K562 (cell line): ENCODE results near the gene IZUMO1R. TPM values are rescaled to one million over a fixed set of nuclear protein-coding genes. Genes with fewer than 3 reads are reported as not detected.
A peak's percentile ranks its signal among the peaks of the same experiment; 100 is the strongest.
"Not testable (repeated sequence)": the region's sequence is repeated elsewhere in the genome, so short reads cannot be mapped to it uniquely, and the experiment has no call there.

Experiments
- ATAC-seq: fragments of 200-7000 bp; cut with Tn5 transposase; 3 replicates; pipeline ENCODE4 v1.9.1; 2020; ENCODE audit warnings: moderate library complexity
- BruUV-seq: library from RNA; stranded (reverse); fragments of 400-500 nt; replicated peaks from 2 replicates; lab custom pipeline; 2021; lab: Mats Ljungman, UMichigan
- CTCF ChIA-PET: fragments of 300-600 bp; formaldehyde crosslinking; extraction: SDS; loops from one replicate; lab custom pipeline; 2021; ENCODE audit warnings: low intra/inter-chr PET ratio; lab: Yijun Ruan, JAX
- POLR2A ChIA-PET: fragments of 300-600, 350-650 bp; sonication (Branson Sonifier 250); formaldehyde crosslinking; extraction: SDS; loops from one replicate; lab custom pipeline; 2021; ENCODE audit warnings: antibody characterized with exemption, inconsistent platforms; lab: Yijun Ruan, JAX
- DNase-seq, 4 experiments: peaks; one replicate each; pipeline versions ENCODE4 v3.0.0 to v3.0.0-alpha.2; 2011 to 2018; ENCODE audit warnings: low spot score in 3 of 4, mixed read lengths in 3 of 4; ENCODE audit errors: extremely low read depth in 1 of 4
- FAIRE-seq: peaks from 2 replicates; lab custom pipeline; 2011; peaks lifted over from hg19 to GRCh38; lab: Jason Lieb, UNC
- H2AFZ ChIP-seq: 2 replicates; pipeline ENCODE4 v1.6.0; 2011; ENCODE audit warnings: low read depth, low read length, control low read depth, inconsistent platforms
- H3K27ac ChIP-seq: fragments of 200-600 bp; 3 replicates; pipeline ENCODE4 v1.8.0; 2011; ENCODE audit warnings: low read depth, mild to moderate bottlenecking, control low read depth, inconsistent platforms, low read length, moderate library complexity, mixed read lengths; ENCODE audit errors: extremely low read depth
- H3K27me3 ChIP-seq, 2 experiments: fragments of 300-600 bp in 1 of 2; 2 replicates in 1 of 2; 3 replicates in 1 of 2; pipeline versions ENCODE4 v1.6.0 to v1.8.0; 2011; ENCODE audit warnings: inconsistent platforms in 2 of 2, low read length in 2 of 2, mild to moderate bottlenecking in 1 of 2, mixed read lengths in 1 of 2, moderate library complexity in 1 of 2; ENCODE audit not compliant: control insufficient read depth in 2 of 2, insufficient read depth in 2 of 2
- H3K36me3 ChIP-seq: fragments of 300-600 bp; 3 replicates; pipeline ENCODE4 v1.8.0; 2011; ENCODE audit warnings: mild to moderate bottlenecking, low read length, inconsistent platforms; ENCODE audit not compliant: control insufficient read depth, insufficient read depth
- H3K4me1 ChIP-seq, 2 experiments: fragments of 200-600 bp in 1 of 2; replicated peaks in 1 of 2; 2 replicates in 1 of 2; 3 replicates in 1 of 2; pipeline versions ENCODE4 v1.5.1 to v1.8.0; 2011; ENCODE audit warnings: inconsistent platforms in 2 of 2, low read length in 2 of 2, mild to moderate bottlenecking in 1 of 2, mixed read lengths in 1 of 2, moderate library complexity in 1 of 2; ENCODE audit not compliant: control insufficient read depth in 2 of 2, insufficient read depth in 2 of 2
- H3K4me2 ChIP-seq: 2 replicates; pipeline ENCODE4 v1.6.1; 2011; ENCODE audit warnings: low read length, control low read depth, inconsistent platforms, mixed read lengths; ENCODE audit not compliant: insufficient read depth
- H3K4me3 ChIP-seq: fragments of 200-600 bp; sonication (generic), shearing (Covaris generic); 2 replicates; pipeline ENCODE4 v1.5.1; 2016; ENCODE audit warnings: control low read depth, inconsistent platforms
- H3K79me2 ChIP-seq: fragments of 200-600 bp; 3 replicates; pipeline ENCODE4 v1.8.0; 2011; ENCODE audit warnings: low read length, inconsistent platforms; ENCODE audit not compliant: control insufficient read depth, insufficient read depth
- H3K9ac ChIP-seq, 2 experiments: 2 replicates each; pipeline versions ENCODE4 v1.6.0 to v1.6.1; 2011; ENCODE audit warnings: low read depth in 2 of 2, low read length in 2 of 2, control low read depth in 1 of 2, inconsistent platforms in 1 of 2, mild to moderate bottlenecking in 1 of 2, mixed read lengths in 1 of 2; ENCODE audit not compliant: insufficient read depth in 1 of 2
- H3K9me1 ChIP-seq: one replicate; pipeline ENCODE4 v1.6.0; 2011; ENCODE audit warnings: inconsistent platforms, mild to moderate bottlenecking, low read length, moderate library complexity; ENCODE audit not compliant: control insufficient read depth, insufficient read depth
- H3K9me3 ChIP-seq: replicated peaks from 2 replicates; pipeline ENCODE4 v1.5.1; 2011; ENCODE audit warnings: low read depth, low read length, inconsistent platforms; ENCODE audit not compliant: control insufficient read depth, insufficient read depth
- H4K20me1 ChIP-seq: replicated peaks from 2 replicates; pipeline ENCODE4 v1.6.1; 2011; ENCODE audit warnings: low read length, inconsistent platforms, mixed read lengths; ENCODE audit not compliant: control insufficient read depth, insufficient read depth
- C11orf30 ChIP-seq: fragments of 450-650 bp; IDR thresholded peaks from 2 replicates; pipeline ENCODE4 v1.6.1; 2016; ENCODE audit warnings: low read depth, mild to moderate bottlenecking
- IRF1 ChIP-seq: sonication (generic); formaldehyde crosslinking; IDR thresholded peaks from 2 replicates; pipeline ENCODE4 v1.8.0; 2022; ENCODE audit warnings: missing genetic modification reagents, mild to moderate bottlenecking, borderline replicate concordance
- MAFF ChIP-seq: IDR thresholded peaks from 2 replicates; pipeline ENCODE4 v1.6.1; 2012; ENCODE audit warnings: low read length, improper control_type of control experiment
- MAFG ChIP-seq: fragments of 450-650 bp; conservative IDR thresholded peaks from 2 replicates; pipeline ENCODE4 v1.6.1; 2016; ENCODE audit warnings: missing genetic modification characterization, missing compliant biosample characterization
- MYC ChIP-seq, 2 experiments: fragments of 250-450 bp in 1 of 2; sonication (Bioruptor Pico) in 1 of 2; IDR thresholded peaks; 2 replicates each; pipeline versions ENCODE4 v1.5.1 to v1.6.1; 2012 to 2021; ENCODE audit warnings: low read depth in 2 of 2, borderline replicate concordance in 1 of 2, improper control_type of control experiment in 1 of 2, low read length in 1 of 2, mild to moderate bottlenecking in 1 of 2, moderate library complexity in 1 of 2
- NR1H2 ChIP-seq: sonication (generic); formaldehyde crosslinking; IDR thresholded peaks from 2 replicates; pipeline ENCODE4 v1.4.0; 2020; ENCODE audit warnings: mild to moderate bottlenecking, missing genetic modification reagents
- RBM25 ChIP-seq: fragments of 200-400 bp; formaldehyde crosslinking; IDR thresholded peaks from 2 replicates; pipeline ENCODE4 v1.6.1; 2018; ENCODE audit warnings: low read length, low read depth, moderate library complexity; ENCODE audit not compliant: severe bottlenecking
- ZBED1 ChIP-seq: IDR thresholded peaks from 2 replicates; pipeline ENCODE4 v1.6.1; 2014
- ZNF140 ChIP-seq: fragments of 250-450 bp; sonication (Bioruptor Pico); IDR thresholded peaks from 2 replicates; pipeline ENCODE4 v1.8.0; 2021; ENCODE audit warnings: moderate library complexity, mild to moderate bottlenecking, inconsistent platforms
- ZNF174 ChIP-seq: fragments of 250-450 bp; sonication (Bioruptor Pico); IDR thresholded peaks from 2 replicates; pipeline ENCODE4 v1.4.0; 2020; ENCODE audit warnings: mild to moderate bottlenecking
- ZNF316 ChIP-seq: fragments of 450-650 bp; IDR thresholded peaks from 2 replicates; pipeline ENCODE4 v1.6.1; 2016
- WGBS: fragments of 100-300 bp; shearing (Covaris generic); methylation state at CpG from one replicate; pipeline ENCODE4 v1.1.6; 2016; ENCODE audit warnings: low coverage, mixed read lengths; ENCODE audit not compliant: insufficient coverage; ENCODE audit errors: missing lambda C conversion rate; 5-methylcytosine and 5-hydroxymethylcytosine counted together
- in situ Hi-C: fragments of 300-500 bp; cut with MboI; formaldehyde crosslinking; loops from 4 replicates; pipeline ENCODE4 v1.15.0; 2018; ENCODE audit warnings: inconsistent platforms, mixed read lengths
- intact Hi-C: fragments of 100-400 bp; cut with micrococcal nuclease; formaldehyde crosslinking; loops from 2 replicates; pipeline ENCODE4 v1.14.2; 2022
- polyA plus RNA-seq, 8 experiments: library from polyadenylated mRNA; depleted of rRNA in 4 of 8; stranded (reverse) in 5 of 8; unstranded in 3 of 8; fragments of >200 nt; fragmentation: Nextera tagmentation in 2 of 8; fragmentation: Illumina TruSeq in 1 of 8; extraction: Ambion mirVana in 2 of 8; extraction: Trizol in 1 of 8; gene quantifications; 2 replicates each; pipeline versions ENCODE4 v1.2.1 to v1.2.3, GENCODE V29; 2011 to 2014; ENCODE audit warnings: inconsistent platforms in 1 of 8, missing spikeins in 1 of 8
- total RNA-seq, 7 experiments: library from RNA; depleted of rRNA in 6 of 7; stranded (reverse); fragments of >200 nt in 6 of 7; fragmentation: Illumina TruSeq in 2 of 7; extraction: Trizol in 2 of 7; gene quantifications; 2 replicates each; pipeline versions ENCODE4 v1.2.1 to v1.2.3, GENCODE V29; 2011 to 2021; ENCODE audit warnings: low replicate concordance in 1 of 7

IZUMO1R gene
- total and polyA plus RNA-seq, 9 of the 15 experiments (the other 6 are each of a cell fraction or from before 2014, with no cell fraction given), result not detected

GRCh38 chr11:94342250-94342649, 37.9 kb downstream of the IZUMO1R start (continued):
- TF ChIP-seq IRF1 (CRISPR knock-in tag) (no peak), MYC (IDR thresholded peaks at IDR 0.05; ENCODE audit: low read depth, low read length) (no peak), MYC (CRISPR knock-in tag; IDR thresholded peaks at IDR 0.05; ENCODE audit: borderline replicate concordance, low read depth) (no peak), RBM25 (no peak), NR1H2 (no peak)

- Histone ChIP-seq H3K9me3 (no peaks in the 10 kb centered on the region), H3K4me2 (no peak overlapping the region), H3K9ac (no peak overlapping the region), H4K20me1 (no peaks in the 10 kb centered on the region), H3K9me1 (no peaks in the 10 kb centered on the region), H3K27me3 (no peaks in the 10 kb centered on the region), H3K4me3 (no peak overlapping the region), H3K36me3 (no peaks in the 10 kb centered on the region), H3K27ac (no peak overlapping the region), H3K4me1 (no peaks in the 10 kb centered on the region), H2AFZ (no peak overlapping the region), H3K79me2 (no peaks in the 10 kb centered on the region)
- FAIRE-seq (no peak), DNase-seq (no peak), ATAC-seq (no peak)
- in situ Hi-C loops (no loop called here), intact Hi-C loops (loop anchor here (10.0 kb wide), 1 partner anchor 139 kb away; no protein-coding TSS in a partner anchor)
- ChIA-PET CTCF (no interaction called here), POLR2A (no interaction called here)
- 0% methylated on average over 1 of the region's 1 CpG for WGBS
- BruUV-seq, result no TSS peak
- TF ChIP-seq C11orf30 (peak; percentile 25; the same call in 1 of the 2 replicates), ZNF316 (peak; percentile 59), ZBED1 (no peak), ZNF174 (CRISPR knock-in tag) (no peak), MAFG (0 out of 2 replicates have a peak, but pooled peaks have one; percentile 23), ZNF140 (CRISPR knock-in tag) (no peak), MAFF (0 out of 2 replicates have a peak, but pooled peaks have one; percentile 5)
Measured at GRCh38 chr11:94343495-94343894, 39.1 kb downstream of the IZUMO1R start.

GRCh38 chr11:94346311-94346710, 41.9 kb downstream of the IZUMO1R start:
- H3K4me3 ChIP-seq, DNase-seq, CTCF ChIA-PET, H3K9me1 ChIP-seq, H4K20me1 ChIP-seq, H3K4me2 ChIP-seq, H3K9ac ChIP-seq, H3K36me3 ChIP-seq, in situ Hi-C loops, H3K4me1 ChIP-seq, H2AFZ ChIP-seq, POLR2A ChIA-PET, H3K27ac ChIP-seq, FAIRE-seq, H3K27me3 ChIP-seq, BruUV-seq, H3K9me3 ChIP-seq, H3K79me2 ChIP-seq, ATAC-seq: not testable (repeated sequence)
- intact Hi-C loops, result loop anchor here (10.0 kb wide), 1 partner anchor 142 kb away; no protein-coding TSS in a partner anchor
- 2% methylated on average over 7 of the region's 8 CpGs for WGBS
